ENCODE measurements around the gene KLK13.

The KLK13 gene

DNA sequence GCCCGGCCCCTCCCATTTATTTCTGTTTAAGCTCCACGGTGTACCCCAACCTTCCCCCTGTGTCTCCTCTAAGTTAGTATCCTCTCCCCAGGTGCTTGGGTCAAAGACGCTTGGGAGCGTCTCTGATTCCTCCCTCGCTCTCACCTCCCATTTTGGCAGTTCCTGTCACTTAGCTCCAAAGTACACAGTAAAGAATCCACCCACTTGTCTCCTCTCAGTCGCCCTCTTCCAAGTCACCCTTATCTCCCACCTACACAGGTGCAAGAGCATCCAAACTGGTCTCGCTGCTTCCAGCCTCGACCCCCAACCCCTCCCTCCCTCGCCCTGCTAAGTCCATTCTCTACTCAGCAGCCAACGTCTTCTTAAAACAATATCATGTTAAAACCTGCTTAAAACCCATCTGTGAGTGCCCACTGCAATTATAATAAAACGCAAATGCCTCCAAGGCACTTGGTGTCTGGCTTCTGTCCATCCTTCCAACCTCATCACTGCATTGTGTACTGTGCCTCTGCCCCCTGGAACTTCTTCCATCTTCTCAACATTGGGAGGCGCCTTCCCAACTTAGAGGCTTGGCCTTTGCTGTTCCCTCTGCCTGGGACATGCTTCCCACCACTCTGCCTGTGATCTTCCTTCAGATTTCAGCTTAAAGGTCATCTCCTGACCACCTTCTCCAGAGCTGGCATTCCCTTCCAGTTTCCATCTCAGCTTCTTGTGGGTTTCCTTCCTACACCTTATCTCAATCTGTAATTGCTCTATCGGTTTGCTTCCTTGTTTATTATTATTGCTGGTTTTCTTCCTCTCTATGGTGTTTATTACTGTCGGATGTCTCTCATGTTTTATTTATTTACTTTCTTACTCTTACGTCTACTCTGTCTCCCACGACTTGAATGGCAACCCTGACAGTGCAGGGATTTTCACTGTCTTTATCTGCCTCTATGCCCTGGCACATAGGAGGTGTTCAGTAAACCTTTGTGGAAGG lies 27.3 kb upstream of the KLK13 start:
- no peak for DNase-seq (ENCODE audit: low spot score)

DNA sequence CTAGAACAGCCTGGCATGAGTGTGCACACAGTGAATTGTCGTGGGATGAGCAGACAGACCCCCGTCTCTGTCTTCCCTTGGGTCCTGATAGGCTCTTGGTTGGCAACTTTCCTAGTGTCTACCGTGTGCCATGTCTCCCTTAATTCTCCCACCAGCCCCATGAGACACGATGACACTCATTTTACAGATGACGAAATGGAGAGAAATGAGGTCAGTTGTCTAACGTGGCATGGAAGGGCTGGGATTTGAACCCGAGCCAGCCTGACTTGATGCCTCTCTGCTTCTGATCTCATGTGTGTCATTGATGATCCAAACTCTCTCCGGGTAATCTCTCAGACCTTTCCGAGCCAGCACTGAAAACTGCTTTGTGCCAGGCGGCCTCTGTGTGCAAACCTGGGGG lies 26.2 kb upstream of the KLK13 start:
- no peak for DNase-seq (ENCODE audit: low spot score)

DNA sequence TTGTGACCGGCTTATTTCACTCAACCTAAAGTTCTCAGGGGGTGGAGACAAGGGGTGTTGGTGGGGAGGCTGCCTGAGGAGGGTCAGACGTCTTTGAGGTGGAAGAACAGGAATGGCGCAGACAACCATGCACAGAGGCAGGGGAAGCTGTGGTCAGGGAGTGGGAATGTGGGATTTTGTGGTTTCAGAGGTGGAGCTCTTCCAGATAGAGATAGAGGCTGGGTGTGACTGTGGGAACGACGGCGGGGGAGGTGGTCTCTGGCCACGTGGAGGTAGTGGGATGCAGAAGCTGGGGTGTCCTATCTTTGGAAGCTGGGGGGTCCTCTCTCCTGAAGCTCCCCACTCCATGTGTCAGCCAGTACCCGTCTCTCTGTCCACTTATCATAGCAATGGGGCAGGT lies 25.6 kb upstream of the KLK13 start:
- DNase-seq (ENCODE audit: low spot score) = no peak

DNA sequence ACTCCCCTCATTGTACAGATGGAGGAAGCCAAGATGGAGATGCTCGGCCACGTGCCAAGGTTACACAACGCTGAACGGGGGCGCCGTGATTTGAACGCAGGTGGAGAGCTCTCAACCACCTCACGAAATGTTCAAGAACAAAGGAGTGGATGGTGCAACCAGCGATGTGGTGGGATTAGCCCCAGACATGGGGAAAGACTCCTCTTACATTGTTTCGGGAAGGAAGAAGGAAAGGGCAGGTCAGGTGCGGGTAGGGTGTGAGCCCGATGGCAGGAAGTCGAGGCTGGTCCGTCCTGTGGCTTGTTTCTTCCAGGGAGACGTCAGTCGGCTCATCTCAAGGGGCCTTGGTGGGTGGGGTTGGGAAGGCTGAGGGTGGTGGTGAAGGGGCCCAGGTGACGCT lies 24.9 kb upstream of the KLK13 start:
- no peak for DNase-seq (ENCODE audit: low spot score)

DNA sequence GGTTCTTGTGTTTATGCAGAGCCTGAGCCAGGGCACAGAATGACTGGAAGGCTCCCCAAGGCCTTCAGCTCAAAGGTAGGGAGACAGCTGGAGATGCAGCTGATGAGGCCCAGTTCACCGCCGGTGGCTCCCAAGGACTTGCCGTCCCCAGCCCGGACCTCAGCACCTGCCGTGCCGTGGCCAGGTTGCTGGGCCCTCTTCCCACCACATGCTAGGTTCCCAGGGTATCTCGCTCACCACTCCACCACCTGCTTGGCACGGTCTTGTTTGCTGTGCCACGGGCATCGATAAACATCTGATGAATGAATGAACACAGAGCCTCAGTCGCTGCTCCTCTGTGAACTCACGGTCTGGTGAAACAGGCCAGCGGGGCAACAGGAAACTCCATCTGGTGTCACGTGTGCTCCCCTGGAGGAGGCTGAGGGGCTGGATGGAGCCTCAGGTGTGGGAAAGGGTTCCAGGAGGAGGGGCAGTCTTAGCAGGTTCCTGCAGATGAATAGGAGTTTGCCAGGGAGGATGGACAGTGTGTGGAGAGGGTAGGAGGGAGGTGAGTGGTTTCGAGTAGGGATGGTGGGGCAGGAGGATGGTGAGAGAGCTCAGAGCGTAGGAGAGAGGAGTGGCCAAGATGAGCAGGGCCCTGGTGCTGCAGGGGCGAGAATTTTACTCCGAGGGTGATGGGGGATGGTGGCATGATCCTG lies 21.4 kb upstream of the KLK13 start:
- no peak for DNase-seq (ENCODE audit: low spot score)

DNA sequence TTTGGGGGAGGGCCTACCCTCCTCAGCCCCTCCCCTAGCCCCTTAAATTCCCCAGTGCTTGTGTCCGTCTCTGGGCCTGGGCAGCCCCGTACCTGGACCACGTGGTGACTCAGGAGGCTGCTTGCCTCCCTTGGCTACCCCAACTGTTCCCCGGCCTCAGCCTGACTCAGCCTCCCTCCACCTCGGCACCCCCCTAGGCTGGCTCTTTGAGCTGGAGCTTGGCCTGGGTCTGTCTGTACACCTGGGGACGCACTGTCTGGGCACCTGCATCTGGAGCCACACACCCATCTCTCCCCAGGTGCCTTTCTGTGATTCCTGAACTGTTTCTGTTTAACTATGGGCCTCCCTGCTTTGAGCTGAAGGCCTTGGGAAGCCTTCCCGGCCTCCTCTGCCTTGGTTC lies 19.6 kb upstream of the KLK13 start:
- no peak for DNase-seq (ENCODE audit: low spot score)

DNA sequence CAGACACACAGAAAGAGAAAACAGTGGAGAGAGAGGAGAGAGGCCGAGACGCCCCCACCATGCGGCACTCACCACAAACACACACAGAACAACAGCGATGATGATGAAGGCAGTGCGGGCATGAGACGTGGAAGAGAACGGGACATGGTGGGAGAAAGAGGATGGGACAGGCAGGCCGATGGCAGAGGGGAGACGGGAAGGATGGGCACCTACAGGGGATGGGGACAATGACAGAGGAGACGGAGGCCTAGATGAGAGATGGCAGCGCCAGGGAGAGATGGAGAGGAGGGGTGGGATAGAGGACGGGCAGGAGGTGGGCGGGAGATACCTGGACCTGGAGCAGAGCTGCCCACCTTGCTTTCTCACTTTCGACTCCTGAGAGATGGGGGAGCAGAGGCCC lies 18.9 kb upstream of the KLK13 start:
- no peak for DNase-seq (ENCODE audit: low spot score)

DNA sequence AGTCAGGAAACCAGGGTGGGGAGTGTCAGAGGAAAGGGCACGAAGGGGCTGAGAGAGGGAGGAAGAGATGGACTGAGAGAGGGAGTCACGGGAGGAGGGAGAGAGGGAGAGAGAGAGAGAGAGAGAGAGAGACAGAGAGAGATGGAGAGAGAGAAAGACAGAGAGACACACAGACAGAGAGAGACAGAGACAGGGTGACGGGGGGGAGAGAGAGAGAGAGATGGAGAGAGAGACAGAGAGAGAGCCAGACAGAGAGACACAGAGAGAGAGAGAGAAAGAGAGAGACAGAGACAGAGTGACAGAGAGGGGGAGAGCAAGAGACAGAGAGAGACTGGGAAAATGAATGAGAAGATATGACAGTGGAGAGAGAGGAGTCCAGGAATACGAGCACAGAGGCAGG lies 18.3 kb upstream of the KLK13 start:
- no peak for DNase-seq (ENCODE audit: low spot score)

DNA sequence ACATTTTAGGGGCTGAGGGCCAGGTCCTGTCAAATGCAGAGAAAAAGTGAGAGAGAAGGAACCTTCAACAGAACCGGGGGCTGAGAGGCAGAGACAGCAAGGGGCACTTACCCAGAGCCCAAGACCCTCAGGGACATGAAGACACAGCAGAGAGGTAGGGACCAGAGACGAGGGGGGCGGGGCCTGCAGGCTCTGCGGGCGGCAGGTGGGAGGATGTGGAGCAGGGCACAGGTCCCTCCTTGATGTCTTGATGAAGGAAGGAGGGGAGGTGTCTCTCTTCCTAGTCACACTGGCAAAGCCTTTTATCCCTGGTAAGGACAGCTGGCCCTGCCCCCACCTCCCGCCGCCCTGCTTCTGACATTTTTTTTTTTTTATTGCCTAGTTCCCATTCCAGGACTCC lies 17.7 kb upstream of the KLK13 start, which contains the start of gene KLK14:
Gene KLK14, minus strand, starts transcription at position 277 of the 400 bp plus-strand sequence. Its CDS starts 273 bp downstream, at position 4.
- DNase-seq (ENCODE audit: low spot score) = no peak

DNA sequence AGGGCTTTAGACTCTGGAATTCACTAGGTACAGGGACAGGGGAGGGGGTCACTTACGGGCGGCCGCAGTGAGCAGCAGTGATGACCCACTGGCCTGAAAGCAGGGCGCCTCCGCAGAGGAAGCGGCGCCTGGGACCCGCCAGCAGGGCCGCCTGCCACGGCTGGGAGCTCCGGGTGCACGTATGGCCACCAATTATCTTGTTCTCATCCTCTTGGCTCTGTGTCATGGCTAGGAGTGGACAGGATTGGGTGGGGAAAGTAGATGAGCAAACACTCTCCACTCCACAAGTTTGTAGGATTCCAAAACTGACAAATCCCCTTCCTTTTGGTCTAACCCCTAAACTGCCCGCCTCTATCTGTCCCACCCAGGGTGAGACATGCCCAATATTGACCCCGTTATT lies 16.6 kb upstream of the KLK13 start:
- no peak for DNase-seq (ENCODE audit: low spot score)

DNA sequence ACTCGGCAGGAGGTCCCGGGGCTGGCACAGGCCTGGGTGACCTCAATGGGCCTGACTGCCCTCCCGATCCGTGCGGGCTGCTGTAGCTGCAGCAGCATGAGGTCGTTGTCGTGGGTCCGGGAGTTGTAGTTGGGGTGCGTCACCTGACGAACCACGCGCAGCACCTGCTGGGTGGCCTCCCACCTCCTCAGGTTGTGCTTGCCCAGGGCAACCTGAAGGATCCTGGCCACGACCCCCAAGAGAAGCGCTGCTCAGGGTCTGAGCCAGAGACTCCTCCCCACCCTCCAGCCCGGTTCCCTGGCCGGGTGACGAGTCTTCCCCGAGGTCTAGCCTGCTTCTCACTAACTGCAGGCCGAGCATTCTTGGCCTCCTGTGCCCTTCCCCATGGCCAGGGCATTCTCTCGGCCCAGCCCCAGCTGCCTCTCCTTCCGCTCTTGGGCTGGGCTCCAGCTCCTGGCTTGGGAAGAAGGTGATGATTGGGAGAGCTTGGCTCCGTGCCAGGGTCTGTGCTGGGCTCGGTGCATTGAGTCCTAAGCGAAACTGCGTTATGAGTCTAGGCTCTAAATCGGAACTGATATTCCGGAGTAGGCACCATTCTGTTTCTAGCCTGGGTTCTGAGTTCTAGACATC lies 14.7 kb upstream of the KLK13 start:
- DNase-seq (ENCODE audit: low spot score) = peak; percentile 6

DNA sequence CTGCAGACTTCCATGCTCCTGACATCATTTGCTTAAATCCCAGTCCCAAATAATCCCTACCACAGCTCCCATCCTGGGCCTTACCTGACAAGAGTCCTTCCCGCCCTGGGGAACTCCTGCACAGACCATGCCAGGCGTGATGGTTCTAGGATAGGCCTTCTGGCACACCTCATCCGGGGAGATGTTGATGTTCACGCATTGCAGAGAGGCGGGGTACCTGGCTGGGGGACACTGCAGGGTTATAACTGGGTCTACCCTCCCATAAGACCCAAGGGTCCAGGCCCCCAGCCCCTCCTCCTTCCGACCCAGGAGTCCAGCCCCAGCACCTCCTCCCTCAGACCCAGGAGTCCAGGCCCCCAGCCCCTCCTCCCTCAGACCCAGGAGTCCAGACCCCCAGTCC lies 13.8 kb upstream of the KLK13 start:
- no peak for DNase-seq (ENCODE audit: low spot score)

DNA sequence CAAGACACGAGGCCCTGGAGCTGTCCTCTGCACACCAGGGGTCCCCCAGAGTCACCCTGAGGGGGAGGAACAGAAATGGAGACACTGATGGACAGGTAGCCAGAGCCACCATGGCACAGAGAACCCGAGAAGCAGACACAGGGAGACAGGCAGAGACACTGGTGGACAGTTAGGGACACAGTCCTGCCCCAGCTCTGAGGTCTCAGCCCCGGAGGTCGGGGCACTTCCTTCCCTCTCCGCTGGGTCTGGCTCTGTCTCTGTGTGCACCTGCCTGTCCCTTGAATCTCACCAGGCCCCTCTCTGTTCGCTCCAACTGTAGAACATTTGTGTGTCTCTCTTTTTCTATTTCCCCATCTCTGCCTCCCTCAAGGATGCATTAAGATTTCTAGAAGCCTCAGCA lies 13.2 kb upstream of the KLK13 start:
- no peak for DNase-seq (ENCODE audit: low spot score)

DNA sequence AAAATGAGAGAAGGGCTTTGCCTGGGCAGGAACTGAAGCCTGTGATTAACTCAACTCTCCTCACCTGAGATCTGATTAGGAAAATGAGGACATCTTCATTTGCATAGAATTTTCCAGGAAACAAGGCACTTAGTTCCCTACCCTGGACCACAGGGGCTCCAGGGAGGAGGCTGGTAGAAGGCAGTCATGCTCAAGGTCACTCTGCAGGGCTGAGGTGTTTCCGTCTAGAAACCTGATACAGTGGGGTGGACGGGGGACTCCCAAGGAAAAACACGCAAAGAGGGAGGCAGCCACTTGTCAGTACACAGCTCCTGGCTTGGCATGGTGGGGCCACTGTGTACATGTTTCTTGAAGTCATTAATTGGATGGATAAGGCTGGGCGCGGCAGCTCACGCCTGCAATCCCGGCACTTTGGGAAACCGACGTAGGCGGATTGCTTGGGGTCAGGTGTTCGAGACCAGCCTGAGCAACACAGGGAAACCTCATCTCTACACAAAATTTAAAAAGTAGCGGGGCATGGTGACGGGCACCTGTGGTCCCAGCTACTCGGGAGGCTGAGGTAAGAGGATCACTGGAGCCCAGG lies 11.8 kb upstream of the KLK13 start:
- DNase-seq (ENCODE audit: low spot score) = no peak

DNA sequence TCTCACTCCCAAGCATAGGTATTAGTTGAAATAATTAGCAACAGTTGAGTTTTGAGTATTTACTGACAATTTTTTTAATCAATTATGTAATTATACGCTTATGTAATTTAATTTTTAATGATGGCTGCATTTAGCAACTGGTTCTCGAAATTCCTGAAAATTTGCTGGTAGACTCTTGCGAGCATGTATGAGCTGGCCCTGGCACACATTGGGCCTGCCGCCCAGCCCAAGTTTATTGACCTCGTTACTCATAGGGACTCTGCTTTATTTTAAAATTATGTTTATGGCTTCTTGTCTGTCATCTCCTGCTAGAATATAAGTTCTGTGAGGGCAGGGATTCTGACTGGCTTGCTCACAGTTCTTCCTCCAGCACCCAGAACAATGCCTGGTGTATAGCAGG lies 11.1 kb upstream of the KLK13 start:
- DNase-seq (ENCODE audit: low spot score) = no peak

DNA sequence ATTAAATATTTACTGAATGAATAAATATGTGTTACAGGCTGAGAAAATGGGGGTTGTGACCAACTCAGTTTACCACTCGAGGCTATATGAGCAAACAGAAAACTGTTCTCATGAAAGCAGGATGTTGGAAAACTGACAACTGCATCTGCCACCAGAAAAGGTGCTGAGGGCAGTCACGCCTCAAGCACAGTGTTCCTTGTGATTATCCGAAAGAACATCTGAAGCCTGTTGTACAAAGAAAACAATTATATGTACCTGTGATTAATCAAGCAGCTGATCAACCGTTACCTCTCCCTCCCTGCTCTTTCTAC lies 6.2 kb upstream of the KLK13 start:
- DNase-seq (ENCODE audit: low spot score) = no peak

DNA sequence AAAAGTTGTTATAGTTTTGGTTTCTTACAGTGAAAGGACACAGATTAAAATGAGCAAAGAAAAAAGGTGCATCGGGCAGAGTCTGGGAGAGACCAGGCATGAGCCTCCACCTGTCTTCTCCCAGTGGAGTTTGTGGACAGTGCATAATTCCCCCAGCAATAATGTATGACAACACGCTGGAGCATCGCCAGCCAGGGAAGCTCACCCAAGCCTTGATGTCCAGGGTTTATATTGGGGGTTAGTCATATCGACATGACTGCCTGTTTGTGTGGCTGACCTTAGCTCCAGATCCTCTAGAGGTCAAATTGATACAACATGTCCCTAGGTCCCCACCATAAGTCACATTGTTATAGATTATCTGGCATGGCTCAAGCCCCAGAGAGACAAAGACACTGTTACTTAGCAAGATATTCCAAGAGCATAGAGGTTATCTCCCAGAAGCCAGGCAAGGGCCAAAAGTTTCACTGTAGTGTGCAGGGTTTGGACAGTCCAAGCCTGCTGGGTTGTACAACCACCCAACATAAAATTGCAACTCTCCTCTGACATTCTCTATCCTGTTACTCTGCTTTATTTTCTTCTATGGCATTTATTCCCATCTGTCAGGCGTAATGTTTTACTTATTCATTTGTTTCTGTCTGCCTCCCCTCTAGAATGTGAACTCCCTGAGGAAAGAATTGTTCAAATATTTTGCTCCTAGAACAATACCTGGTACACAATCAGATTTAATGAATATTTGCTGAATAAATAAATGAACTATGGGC lies 5.6 kb upstream of the KLK13 start:
- no peak for DNase-seq (ENCODE audit: low spot score)

DNA sequence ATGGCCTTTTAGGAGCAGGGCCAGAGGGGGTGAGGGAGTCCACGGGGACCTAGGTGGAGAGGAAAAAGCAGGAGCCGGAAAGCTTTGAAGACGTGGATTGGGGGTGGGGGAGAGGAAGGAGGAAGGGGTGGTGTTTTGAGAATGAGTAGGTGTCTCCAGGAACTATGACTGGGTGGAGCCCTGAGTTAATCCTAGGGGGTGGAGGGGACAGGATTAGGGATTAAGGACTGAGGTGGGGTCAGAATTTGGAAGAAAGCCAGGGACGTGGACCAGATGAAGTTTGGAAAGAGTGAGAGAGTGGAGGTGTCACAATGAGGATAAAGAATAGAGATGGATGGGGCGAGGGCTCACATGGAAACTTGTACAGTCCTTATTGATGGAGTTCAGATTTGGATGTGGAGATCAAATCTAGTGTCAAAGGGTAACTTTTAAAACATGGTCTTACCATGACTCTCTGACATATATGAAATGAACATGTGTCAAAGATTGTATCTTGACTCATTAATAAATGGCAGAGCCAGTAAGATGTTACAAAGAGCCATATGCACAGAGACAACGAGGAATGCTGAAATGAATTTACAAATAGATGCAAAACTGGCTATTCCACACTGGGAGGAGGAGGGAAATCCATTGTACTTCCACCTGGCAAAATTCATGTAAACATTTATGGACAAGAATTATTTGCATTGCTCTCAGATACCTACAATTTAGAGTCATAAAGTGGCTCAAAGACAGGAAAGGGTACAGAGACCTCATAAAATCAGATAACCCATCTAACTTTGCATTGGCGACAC lies 1.7 kb upstream of the KLK13 start:
- no peak for DNase-seq (ENCODE audit: low spot score)

DNA sequence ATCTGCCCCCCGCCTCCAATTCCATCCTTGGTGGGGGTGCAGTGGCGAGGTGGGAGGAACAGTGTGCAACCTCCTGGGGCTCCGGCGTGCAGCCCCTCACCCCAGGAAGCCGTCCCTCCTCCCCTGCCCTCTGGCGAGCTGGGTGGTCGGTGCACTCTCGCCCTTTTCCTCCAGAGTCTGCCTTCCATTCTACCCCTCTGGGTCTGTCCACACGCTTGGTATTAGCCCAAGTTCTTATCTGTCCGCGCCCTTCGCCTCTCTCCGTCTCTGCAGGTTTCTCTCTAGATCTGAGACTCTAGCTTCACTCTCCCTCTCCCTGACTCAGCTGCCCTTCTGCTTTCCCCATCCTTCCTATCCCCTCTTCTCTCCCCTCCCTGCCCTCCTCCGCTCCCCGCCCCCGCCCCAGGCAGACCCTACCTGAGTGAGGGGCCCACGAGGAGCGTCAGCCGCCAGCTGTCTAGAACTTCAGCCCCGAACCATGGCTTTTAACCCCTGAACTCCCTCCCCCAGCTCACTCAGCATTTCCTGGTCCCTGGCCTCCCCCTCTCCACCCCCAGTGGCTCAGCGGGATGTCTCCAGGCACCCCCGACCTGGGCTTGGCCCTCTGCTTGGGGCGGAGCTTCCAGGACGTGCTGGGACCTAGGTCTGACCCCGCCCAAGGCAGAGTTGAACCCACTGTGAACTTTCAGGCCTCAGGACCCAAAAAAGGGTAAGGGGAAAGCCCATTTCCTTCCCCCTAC lies 499 bp upstream of the KLK13 start:
- DNase-seq (ENCODE audit: low spot score) = no peak

DNA sequence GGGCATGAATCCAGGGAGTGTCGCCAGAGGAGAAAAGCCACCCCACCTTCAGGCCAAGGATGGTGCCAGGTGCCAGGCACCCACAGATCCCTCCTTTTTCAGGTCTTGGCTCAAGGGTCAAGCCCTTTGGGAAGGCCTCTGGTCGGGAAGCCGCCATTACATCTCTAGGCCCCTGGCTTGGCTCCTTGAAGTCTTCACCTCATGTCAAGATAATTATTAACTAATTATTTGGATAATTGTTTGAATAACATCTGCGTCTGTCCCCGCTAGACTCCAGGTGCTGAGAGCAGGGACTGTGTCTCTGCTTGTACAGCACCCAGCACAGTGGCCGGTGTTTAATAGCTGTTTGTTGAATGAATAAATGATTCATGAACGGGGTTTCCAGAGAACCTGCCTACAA lies 1.2 kb downstream of the KLK13 start:
- DNase-seq (ENCODE audit: low spot score) = no peak

All from cerebellar cortex (tissue), 1 donor.